PC-9 (cell line): ENCODE results near the gene COL4A1.

Source experiments
- EZH2 ChIP-seq: fragments of 200-600 bp; sonication (generic); IDR thresholded peaks from 2 replicates; pipeline ENCODE4 v1.8.0; 2017; ENCODE audit warnings: antibody characterized with exemption, low read depth
- TF ChIP-seq, protein P1 (sequence below): fragments of 200-600 bp; sonication (generic); conservative IDR thresholded peaks from 2 replicates; pipeline ENCODE4 v1.6.1; 2017; ENCODE audit warnings: mixed run types, antibody characterized with exemption, mild to moderate bottlenecking, moderate library complexity

DNA sequence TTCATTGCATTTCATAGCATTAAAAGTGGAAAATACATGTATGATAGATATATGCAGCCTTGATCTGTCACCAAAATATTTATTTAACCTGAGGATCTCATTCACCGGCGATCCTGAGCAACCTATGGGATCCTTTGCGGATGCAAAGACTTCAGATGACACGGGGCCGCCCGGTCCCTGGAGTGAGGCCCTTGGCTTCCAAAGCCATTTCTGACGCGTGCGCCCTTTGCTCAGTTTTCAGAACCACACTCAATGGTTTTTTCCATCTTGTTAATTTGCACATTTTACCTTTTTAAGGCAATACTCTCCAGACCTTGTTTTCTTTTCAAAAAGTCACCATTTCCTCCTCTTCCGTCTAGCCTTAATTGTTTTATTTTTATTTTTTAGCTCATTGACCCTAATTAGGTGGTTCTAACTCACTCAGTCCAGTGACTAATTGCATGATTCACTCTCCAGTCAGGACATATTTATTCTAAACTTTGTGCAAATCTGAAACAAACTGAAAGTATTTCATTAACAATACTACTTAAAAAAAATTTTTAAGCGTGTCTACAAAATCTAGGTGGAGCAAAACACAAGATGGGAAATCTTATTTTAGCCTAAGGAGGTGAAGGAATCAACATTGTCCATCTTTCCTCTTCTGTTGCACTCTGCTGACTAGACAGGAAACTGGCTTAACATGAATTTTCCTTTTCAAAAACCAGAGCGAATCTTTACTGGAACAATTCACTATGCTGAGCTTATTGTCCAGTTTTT lies 47.9 kb downstream of the COL4A1 start:
- no peak for TF ChIP-seq EZH2
- TF ChIP-seq, protein P1, sequence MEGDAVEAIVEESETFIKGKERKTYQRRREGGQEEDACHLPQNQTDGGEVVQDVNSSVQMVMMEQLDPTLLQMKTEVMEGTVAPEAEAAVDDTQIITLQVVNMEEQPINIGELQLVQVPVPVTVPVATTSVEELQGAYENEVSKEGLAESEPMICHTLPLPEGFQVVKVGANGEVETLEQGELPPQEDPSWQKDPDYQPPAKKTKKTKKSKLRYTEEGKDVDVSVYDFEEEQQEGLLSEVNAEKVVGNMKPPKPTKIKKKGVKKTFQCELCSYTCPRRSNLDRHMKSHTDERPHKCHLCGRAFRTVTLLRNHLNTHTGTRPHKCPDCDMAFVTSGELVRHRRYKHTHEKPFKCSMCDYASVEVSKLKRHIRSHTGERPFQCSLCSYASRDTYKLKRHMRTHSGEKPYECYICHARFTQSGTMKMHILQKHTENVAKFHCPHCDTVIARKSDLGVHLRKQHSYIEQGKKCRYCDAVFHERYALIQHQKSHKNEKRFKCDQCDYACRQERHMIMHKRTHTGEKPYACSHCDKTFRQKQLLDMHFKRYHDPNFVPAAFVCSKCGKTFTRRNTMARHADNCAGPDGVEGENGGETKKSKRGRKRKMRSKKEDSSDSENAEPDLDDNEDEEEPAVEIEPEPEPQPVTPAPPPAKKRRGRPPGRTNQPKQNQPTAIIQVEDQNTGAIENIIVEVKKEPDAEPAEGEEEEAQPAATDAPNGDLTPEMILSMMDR, result no peak
